ENCODE data around the gene TARBP1. TPM values are rescaled to one million over a fixed set of nuclear protein-coding genes. Genes with fewer than 3 reads are reported as not detected.

TARBP1 gene
- total and polyA plus RNA-seq, 2 donors (not counting 1 experiment from before 2014, with no cell fraction given): 35.4 to 71.5 TPM

- no peak overlapping the region for H2AFZ ChIP-seq (ENCODE audit: insufficient read depth, low read depth, low read length, poor library complexity, severe bottlenecking)
- Mint-ChIP-seq H3K27me3 (no peaks in the 10 kb centered on the region), H3K4me1 (peaks cover 33% of the 10 kb centered on the region), H3K9me3 (ENCODE audit: insufficient read depth) (no peaks in the 10 kb centered on the region), H3K4me3 (peak overlapping the region; percentile 32), H3K27ac (no peak overlapping the region)
- WGBS (ENCODE audit: insufficient coverage): 94% methylated on average over 4 of the region's 7 CpGs
- DNase-seq (no peak), ATAC-seq (ENCODE audit: low read depth) (no peak)
- H3K4me3 ChIP-seq (ENCODE audit: control extremely low read depth in 1 of 5, extremely low read depth in 1 of 5, insufficient read depth in 1 of 5, low read depth in 2 of 5, low read length in 4 of 5): no peak overlapping the region
- TF ChIP-seq EZH2 (IDR thresholded peaks at IDR 0.05; ENCODE audit: borderline replicate concordance, insufficient read depth, low read depth, low read length, poor library complexity, severe bottlenecking) (no peak), CTCF (IDR thresholded peaks at IDR 0.05) (no peak)
- ChIA-PET POLR2A (no interaction called here), CTCF (no interaction called here)
- H3K27ac ChIP-seq (ENCODE audit: low read length in 2 of 2): no peak overlapping the region
- H4K20me1 ChIP-seq (ENCODE audit: control insufficient read depth, insufficient read depth, low read length, poor library complexity, severe bottlenecking): no peaks in the 10 kb centered on the region
- H3K27me3 ChIP-seq (replicated peaks in 1 of 4; ENCODE audit: control extremely low read depth in 1 of 4, control insufficient read depth in 3 of 4, insufficient read depth in 4 of 4, low read length in 3 of 4): no peaks in the 10 kb centered on the region
- peaks cover 51% of the 10 kb centered on the region for H3K79me2 ChIP-seq (ENCODE audit: control insufficient read depth, insufficient read depth, low read length)
- no peak overlapping the region for H3K9ac ChIP-seq (ENCODE audit: low read length)
- H3K36me3 ChIP-seq (replicated peaks in 1 of 2; ENCODE audit: control extremely low read depth in 1 of 2, control insufficient read depth in 1 of 2, extremely low read depth in 1 of 2, insufficient read depth in 2 of 2, low read length in 1 of 2): peaks cover 2 to 41% of the 10 kb centered on the region in 2 experiments
- H3K4me1 ChIP-seq (ENCODE audit: control insufficient read depth in 2 of 2, insufficient read depth in 2 of 2, low read length in 2 of 2): peaks cover 13 to 16% of the 10 kb centered on the region in 2 donors
- intact Hi-C loops (cut with micrococcal nuclease): no loop called here
- no peaks in the 10 kb centered on the region for H3K9me3 ChIP-seq (ENCODE audit: control extremely low read depth in 1 of 3, control insufficient read depth in 2 of 3, insufficient read depth in 1 of 3, low read length in 2 of 3)
- H3K4me2 ChIP-seq (replicated peaks; ENCODE audit: low read depth, low read length, poor library complexity, severe bottlenecking): no peak overlapping the region
Observed at GRCh38 chr1:234375672-234376071, 103.3 kb downstream of the TARBP1 start.

- Histone ChIP-seq H3K27ac (ENCODE audit: low read length in 2 of 2) (peak overlapping the region; percentile 91 to 96), H2AFZ (ENCODE audit: insufficient read depth, low read depth, low read length, poor library complexity, severe bottlenecking) (peak overlapping the region; percentile 86), H3K4me2 (replicated peaks; ENCODE audit: low read depth, low read length, poor library complexity, severe bottlenecking) (peak overlapping the region; percentile 87), H4K20me1 (ENCODE audit: control insufficient read depth, insufficient read depth, low read length, poor library complexity, severe bottlenecking) (no peaks in the 10 kb centered on the region), H3K9me3 (ENCODE audit: control extremely low read depth in 1 of 3, control insufficient read depth in 2 of 3, insufficient read depth in 1 of 3, low read length in 2 of 3) (no peaks in the 10 kb centered on the region), H3K36me3 (replicated peaks in 1 of 2; ENCODE audit: control extremely low read depth in 1 of 2, control insufficient read depth in 1 of 2, extremely low read depth in 1 of 2, insufficient read depth in 2 of 2, low read length in 1 of 2) (peaks cover 2 to 26% of the 10 kb centered on the region in 2 experiments), H3K79me2 (ENCODE audit: control insufficient read depth, insufficient read depth, low read length) (peaks cover 44% of the 10 kb centered on the region), H3K4me3 (ENCODE audit: control extremely low read depth in 1 of 5, extremely low read depth in 1 of 5, insufficient read depth in 1 of 5, low read depth in 2 of 5, low read length in 4 of 5) (peak overlapping the region; percentile 60 to 94 (median 86)), H3K9ac (ENCODE audit: low read length) (peak overlapping the region; percentile 88), H3K4me1 (ENCODE audit: control insufficient read depth in 2 of 2, insufficient read depth in 2 of 2, low read length in 2 of 2) (peaks cover 13 to 16% of the 10 kb centered on the region in 2 donors), H3K27me3 (replicated peaks in 1 of 4; ENCODE audit: control extremely low read depth in 1 of 4, control insufficient read depth in 3 of 4, insufficient read depth in 4 of 4, low read length in 3 of 4) (no peaks in the 10 kb centered on the region)
- no peaks in the 10 kb centered on the region for H3K9me3 Mint-ChIP-seq (ENCODE audit: insufficient read depth)
- H3K4me3 Mint-ChIP-seq: peak overlapping the region; percentile 100
- peak; percentile 16 for ATAC-seq (ENCODE audit: low read depth)
- no peak for DNase-seq
- intact Hi-C loops (cut with micrococcal nuclease): loop anchor here (1.0 to 5.0 kb wide), 8 partner anchors 17 to 1130 kb away; partner anchors contain the start of genes ARID4B, B3GALNT2, GGPS1 and RBM34
- WGBS (ENCODE audit: insufficient coverage): 0% methylated on average over 4 of the region's 6 CpGs
- H3K27me3 Mint-ChIP-seq: no peaks in the 10 kb centered on the region
- ChIA-PET CTCF (interaction anchor here (0.7 to 1.9 kb wide), 7 partner anchors 25 to 1131 kb away, joined by 3 to 8 read pairs (median 3); no protein-coding TSS in a partner anchor), POLR2A (interaction anchor here (0.6 to 1.5 kb wide), 8 partner anchors 17 to 1568 kb away, joined by 3 to 6 read pairs (median 5); partner anchors contain the start of gene RBM34)
- peak overlapping the region; percentile 100 for H3K27ac Mint-ChIP-seq
- TF ChIP-seq EZH2 (IDR thresholded peaks at IDR 0.05; ENCODE audit: borderline replicate concordance, insufficient read depth, low read depth, low read length, poor library complexity, severe bottlenecking) (no peak), CTCF (IDR thresholded peaks at IDR 0.05) (no peak)
- H3K4me1 Mint-ChIP-seq: peaks cover 33% of the 10 kb centered on the region
Observed at GRCh38 chr1:234373959-234374254, 105.1 kb downstream of the TARBP1 start.
